HepG2 (cell line): Measurements from ENCODE around the gene TMEM236. TPM values are rescaled to one million over a fixed set of nuclear protein-coding genes. Genes with fewer than 3 reads are reported as not detected.

Experiments used
- ATAC-seq: fragments of 200-7000 bp; cut with Tn5 transposase; 3 replicates; pipeline ENCODE4 v1.9.1; 2020; ENCODE audit warnings: mild to moderate bottlenecking, moderate library complexity
- BruUV-seq: library from RNA; stranded (reverse); fragments of 400-500 nt; replicated peaks from 2 replicates; lab custom pipeline; 2021; lab: Mats Ljungman, UMichigan
- CTCF ChIA-PET: fragments of 300-600 bp; formaldehyde crosslinking; extraction: SDS; loops from one replicate; lab custom pipeline; 2021; ENCODE audit warnings: low total read pairs, inconsistent platforms, low intra/inter-chr PET ratio; lab: Yijun Ruan, JAX
- POLR2A ChIA-PET: fragments of 350-600 bp; sonication (Branson Sonifier 250); formaldehyde crosslinking; loops from one replicate; lab custom pipeline; 2020; ENCODE audit warnings: antibody characterized with exemption, inconsistent platforms; lab: Yijun Ruan, JAX
- DNase-seq: peaks from one replicate; pipeline ENCODE4 v3.0.0-alpha.2; 2015; ENCODE audit warnings: low spot score
- FAIRE-seq: peaks from 3 replicates; lab custom pipeline; 2011; peaks lifted over from hg19 to GRCh38; lab: Jason Lieb, UNC
- H2AFZ ChIP-seq: one replicate; pipeline ENCODE4 v1.6.1; 2011; ENCODE audit warnings: low read length, inconsistent platforms
- H3K27ac ChIP-seq: fragments of 300-600 bp; 3 replicates; pipeline ENCODE4 v1.8.0; 2011; ENCODE audit warnings: mixed run types, mild to moderate bottlenecking, mixed read lengths, low read length, inconsistent platforms; ENCODE audit not compliant: insufficient read depth; ENCODE audit errors: extremely low read length
- H3K27me3 ChIP-seq, 2 experiments: fragments of 200-600 bp in 1 of 2; 2 replicates in 1 of 2; 3 replicates in 1 of 2; pipeline versions ENCODE4 v1.6.0 to v1.8.0; 2011; ENCODE audit warnings: low read length in 2 of 2, mild to moderate bottlenecking in 2 of 2, moderate library complexity in 2 of 2, inconsistent platforms in 1 of 2; ENCODE audit not compliant: insufficient read depth in 2 of 2, control insufficient read depth in 1 of 2
- H3K36me3 ChIP-seq, 2 experiments: fragments of 200-600 bp in 1 of 2; replicated peaks in 1 of 2; 2 replicates in 1 of 2; 3 replicates in 1 of 2; pipeline versions ENCODE4 v1.5.1 to v1.8.0; 2011; ENCODE audit warnings: low read length in 2 of 2, inconsistent platforms in 1 of 2; ENCODE audit not compliant: insufficient read depth in 2 of 2, control insufficient read depth in 1 of 2
- H3K4me1 ChIP-seq: 2 replicates; pipeline ENCODE4 v1.5.1; 2012; ENCODE audit warnings: low read length, inconsistent platforms; ENCODE audit not compliant: insufficient read depth
- H3K4me2 ChIP-seq: 2 replicates; pipeline ENCODE4 v1.6.0; 2011; ENCODE audit warnings: low read depth, low read length, inconsistent platforms
- H3K4me3 ChIP-seq, 3 experiments: fragments of 200-600 bp in 1 of 3; sonication (generic), shearing (Covaris generic) in 1 of 3; replicated peaks in 1 of 3; 2 replicates each; pipeline ENCODE4 v1.5.1; 2011 to 2016; ENCODE audit warnings: low read length in 3 of 3, inconsistent platforms in 2 of 3, low read depth in 2 of 3, mild to moderate bottlenecking in 2 of 3, control low read depth in 1 of 3, mixed read lengths in 1 of 3; ENCODE audit not compliant: insufficient read depth in 1 of 3
- H3K79me2 ChIP-seq: one replicate; pipeline ENCODE4 v1.6.1; 2011; ENCODE audit warnings: low read length, inconsistent platforms; ENCODE audit not compliant: insufficient read depth
- H3K9ac ChIP-seq: 2 replicates; pipeline ENCODE4 v1.6.0; 2011; ENCODE audit warnings: mild to moderate bottlenecking, low read depth, low read length, inconsistent platforms; ENCODE audit not compliant: insufficient read depth
- H3K9me3 ChIP-seq: 2 replicates; pipeline ENCODE4 v1.5.1; 2012; ENCODE audit warnings: mild to moderate bottlenecking, low read length
- H4K20me1 ChIP-seq: 2 replicates; pipeline ENCODE4 v1.6.0; 2011; ENCODE audit warnings: inconsistent platforms, mild to moderate bottlenecking, low read length, moderate library complexity; ENCODE audit not compliant: insufficient read depth
- FOXA3 ChIP-seq: IDR thresholded peaks from 2 replicates; pipeline ENCODE4 v1.6.1; 2016; ENCODE audit warnings: missing genetic modification reagents, missing compliant biosample characterization
- HIC2 ChIP-seq: sonication (generic); formaldehyde crosslinking; IDR thresholded peaks from 2 replicates; pipeline ENCODE4 v1.9.0; 2022; ENCODE audit warnings: low read depth, missing genetic modification reagents
- SOX6 ChIP-seq, 2 experiments: fragments of 450-650 bp in 1 of 2; sonication (generic) in 1 of 2; formaldehyde crosslinking in 1 of 2; IDR thresholded peaks; 2 replicates each; pipeline versions ENCODE4 v1.4.0 to v1.6.1; 2017 to 2020; ENCODE audit warnings: antibody characterized with exemption in 1 of 2, mild to moderate bottlenecking in 1 of 2, missing genetic modification reagents in 1 of 2
- SRSF4 ChIP-seq: fragments of 200-400 bp; formaldehyde crosslinking; IDR thresholded peaks from one replicate; pipeline ENCODE4 v1.6.1; 2018; ENCODE audit warnings: mild to moderate bottlenecking, low read depth, low read length, moderate library complexity; ENCODE audit not compliant: poor library complexity, severe bottlenecking
- TFAP4 ChIP-seq: sonication (generic); IDR thresholded peaks from 2 replicates; pipeline ENCODE4 v1.6.1; 2016; ENCODE audit warnings: low read depth, borderline replicate concordance
- ZNF274 ChIP-seq: sonication (generic); formaldehyde crosslinking; IDR thresholded peaks from 2 replicates; pipeline ENCODE4 v1.5.1; 2020; ENCODE audit warnings: mild to moderate bottlenecking, missing genetic modification reagents
- ZNF770 ChIP-seq: sonication (generic); formaldehyde crosslinking; IDR thresholded peaks from 2 replicates; pipeline ENCODE4 v1.5.0; 2020; ENCODE audit warnings: mild to moderate bottlenecking, missing genetic modification reagents
- ZNF776 ChIP-seq: sonication (generic); formaldehyde crosslinking; IDR thresholded peaks from 2 replicates; pipeline ENCODE4 v1.4.0; 2020; ENCODE audit warnings: mild to moderate bottlenecking, missing genetic modification reagents
- WGBS: methylation state at CpG from one replicate; pipeline ENCODE4 v1.1.6; 2017; ENCODE audit warnings: low lambda C conversion rate; 5-methylcytosine and 5-hydroxymethylcytosine counted together
- in situ Hi-C: cut with HindIII; loops from 2 replicates; pipeline ENCODE4 v1.10.0; 2017; ENCODE audit warnings: low pct_unique_long_range_greater_than_20kb; ENCODE audit not compliant: extremely low pct_ligation_motif_present
- intact Hi-C: fragments of 100-400 bp; cut with micrococcal nuclease; formaldehyde crosslinking; loops from one replicate; pipeline ENCODE4 v1.10.0; 2022; ENCODE audit not compliant: unreplicated experiment
- polyA plus RNA-seq, 8 experiments: library from polyadenylated mRNA; depleted of rRNA in 3 of 8; stranded (reverse) in 7 of 8; unstranded in 1 of 8; fragments of >200 nt; fragmentation: Illumina TruSeq in 4 of 8; extraction: Trizol in 4 of 8; gene quantifications; 2 replicates each; pipeline versions ENCODE4 v1.2.1 to v1.2.3, GENCODE V29; 2011 to 2016; ENCODE audit warnings: low read depth in 4 of 8, missing spikeins in 1 of 8, mixed read lengths in 1 of 8; ENCODE audit not compliant: insufficient read depth in 1 of 8
- total RNA-seq, 5 experiments: library from RNA; depleted of rRNA; stranded (reverse); fragments of >200 nt; fragmentation: Illumina TruSeq; extraction: Trizol; gene quantifications; 2 replicates each; pipeline ENCODE4 v1.2.3, GENCODE V29; 2016; ENCODE audit warnings: low read depth in 1 of 5

Gene TMEM236
- total and polyA plus RNA-seq, 2 of the 13 experiments (the other 11 are each of a cell fraction or from before 2014, with no cell fraction given) = 0.04 to 0.08 TPM

GRCh38 chr10:17814973-17815372 lies 63.0 kb downstream of the TMEM236 start:
- WGBS = 23% methylated on average over 5 of the region's 5 CpGs
- Histone ChIP-seq H3K4me2 (no peak overlapping the region), H3K36me3 (no peaks in the 10 kb centered on the region), H3K9me3 (no peaks in the 10 kb centered on the region), H2AFZ (no peak overlapping the region), H3K4me1 (no peaks in the 10 kb centered on the region), H4K20me1 (no peaks in the 10 kb centered on the region), H3K27me3 (peaks cover 1 to 18% of the 10 kb centered on the region in 2 experiments; a peak in 3 of 5 replicates), H3K9ac (no peak overlapping the region), H3K79me2 (no peaks in the 10 kb centered on the region), H3K27ac (no peak overlapping the region), H3K4me3 (no peak overlapping the region)
- ChIA-PET POLR2A (no interaction called here), CTCF (no interaction called here)
- ATAC-seq (no peak), DNase-seq (no peak), FAIRE-seq (no peak)
- TF ChIP-seq TFAP4 (no peak), SOX6 (IDR thresholded peaks at IDR 0.05) (no peak), SOX6 (CRISPR knock-in tag; IDR thresholded peaks at IDR 0.05) (no peak), ZNF274 (CRISPR knock-in tag) (no peak), FOXA3 (no peak), SRSF4 (no peak), ZNF770 (CRISPR knock-in tag) (no peak), HIC2 (CRISPR knock-in tag) (no peak), ZNF776 (CRISPR knock-in tag) (no peak)
- intact Hi-C loops (no loop called here), in situ Hi-C loops (no loop called here)
- no TSS peak for BruUV-seq
